ENCODE data around the gene PDGFB.

GRCh38 chr22:39220450-39220849 is 24.3 kb downstream of the PDGFB start:
- no peak for TF ChIP-seq CTCF (IDR thresholded peaks at IDR 0.05)
- TF ChIP-seq POLR2A (IDR thresholded peaks at IDR 0.05), result no peak

Data from upper lobe of left lung (tissue), 4 donors.